Mucosa of rectum (tissue), 2 donors: ENCODE data around the gene DUXB.

Source experiments
- H3K27ac ChIP-seq, 2 donors: one replicate each; pipeline ENCODE4 v1.7.0; 2013; ENCODE audit warnings: inconsistent platforms in 2 of 2, low read depth in 2 of 2, low read length in 2 of 2
- H3K27me3 ChIP-seq, 2 donors: one replicate each; pipeline ENCODE4 v1.7.0; 2013; ENCODE audit warnings: low read length in 2 of 2; ENCODE audit not compliant: control insufficient read depth in 2 of 2, insufficient read depth in 2 of 2
- H3K36me3 ChIP-seq, 2 donors: one replicate each; pipeline ENCODE4 v1.7.0; 2013; ENCODE audit warnings: low read length in 2 of 2; ENCODE audit not compliant: control insufficient read depth in 2 of 2, insufficient read depth in 2 of 2
- H3K4me1 ChIP-seq, 2 donors: one replicate each; pipeline ENCODE4 v1.7.0; 2013; ENCODE audit warnings: low read length in 2 of 2, mild to moderate bottlenecking in 1 of 2; ENCODE audit not compliant: control insufficient read depth in 2 of 2, insufficient read depth in 2 of 2
- H3K4me3 ChIP-seq, 2 donors: one replicate each; pipeline ENCODE4 v1.7.0; 2013; ENCODE audit warnings: low read length in 2 of 2
- H3K9ac ChIP-seq, 2 donors: one replicate each; pipeline ENCODE4 v1.7.0; 2013; ENCODE audit warnings: low read length in 2 of 2, low read depth in 1 of 2, mild to moderate bottlenecking in 1 of 2
- H3K9me3 ChIP-seq, 2 donors: one replicate each; pipeline ENCODE4 v1.7.0; 2013; ENCODE audit warnings: low read length in 2 of 2; ENCODE audit not compliant: control insufficient read depth in 2 of 2
- donor health status: healthy.
- donor health status: Normal muscosa, but diverticular disease.

Gene DUXB, protein sequence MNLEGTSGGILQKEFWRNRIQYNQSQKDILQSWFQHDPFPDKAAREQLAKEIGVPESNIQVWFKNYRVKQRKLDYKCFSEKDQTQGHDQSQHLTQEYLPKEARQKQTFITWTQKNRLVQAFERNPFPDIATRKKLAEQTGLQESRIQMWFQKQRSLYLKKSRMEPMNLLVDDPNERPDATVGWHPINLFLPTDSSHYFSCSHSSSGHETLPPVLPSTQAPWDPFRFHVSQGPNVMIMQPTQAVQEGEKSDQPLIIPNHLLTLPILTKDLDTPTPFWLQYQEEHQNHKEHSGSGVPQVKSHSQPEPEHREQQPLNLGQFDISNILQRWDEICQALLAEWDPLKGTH

DNA sequence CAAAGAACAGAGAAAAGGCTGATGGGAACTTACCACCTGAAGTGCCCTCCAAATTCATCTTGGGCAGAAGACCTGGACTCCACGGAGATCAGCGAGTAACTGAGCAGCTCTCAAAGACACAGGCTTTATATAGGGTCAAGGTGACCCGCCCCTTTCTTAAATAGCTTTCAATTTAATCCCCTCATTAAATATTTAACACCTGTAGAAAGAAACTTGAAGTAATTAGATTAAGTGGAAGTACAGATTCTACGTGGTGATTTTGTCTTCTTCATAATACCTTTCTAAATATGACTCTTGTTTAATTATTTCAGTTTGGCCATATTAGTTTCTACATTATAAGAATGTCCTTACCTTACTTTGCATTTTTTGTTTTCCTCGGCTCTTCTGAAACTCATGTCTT is at the start of gene DUXB:
DUXB (minus strand) TSS at position 101 of the 400 bp plus-strand sequence; CDS start at position 58, 43 bp downstream.
- no peak within 1 kb of the TSS for H3K9ac ChIP-seq
- H3K27me3 ChIP-seq: no peaks in the 10 kb centered on the region
- no peak within 1 kb of the TSS for H3K27ac ChIP-seq
- H3K9me3 ChIP-seq: no peaks in the 10 kb centered on the region
- no peak within 1 kb of the TSS for H3K4me3 ChIP-seq
- no peaks in the 10 kb centered on the region for H3K36me3 ChIP-seq
- H3K4me1 ChIP-seq: no peaks in the 10 kb centered on the region

DNA sequence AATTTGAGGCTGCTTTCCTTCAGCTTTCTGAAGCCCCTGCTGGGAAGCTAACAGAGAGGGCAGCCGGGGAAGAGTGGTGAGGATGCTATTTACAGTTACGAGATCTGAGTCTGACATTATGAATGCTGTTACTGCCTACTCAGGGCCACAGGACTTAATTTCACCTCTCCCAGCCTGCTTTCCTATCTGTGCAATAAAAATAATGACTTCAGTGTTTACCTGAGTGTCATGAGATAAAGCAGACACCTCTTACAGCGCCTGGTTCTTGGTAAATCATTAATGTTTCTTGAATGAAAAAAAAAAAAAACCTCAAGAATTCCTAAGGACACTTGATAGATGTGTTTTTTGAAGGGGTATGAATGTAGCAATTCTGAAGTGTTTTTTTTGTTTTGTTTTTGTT is 49.3 kb upstream of the DUXB start:
- Histone ChIP-seq H3K27ac (no peak overlapping the region), H3K36me3 (no peaks in the 10 kb centered on the region), H3K4me3 (no peak overlapping the region), H3K9ac (no peak overlapping the region), H3K27me3 (no peaks in the 10 kb centered on the region), H3K4me1 (peaks cover 4 to 12% of the 10 kb centered on the region in 2 donors), H3K9me3 (no peaks in the 10 kb centered on the region)

DNA sequence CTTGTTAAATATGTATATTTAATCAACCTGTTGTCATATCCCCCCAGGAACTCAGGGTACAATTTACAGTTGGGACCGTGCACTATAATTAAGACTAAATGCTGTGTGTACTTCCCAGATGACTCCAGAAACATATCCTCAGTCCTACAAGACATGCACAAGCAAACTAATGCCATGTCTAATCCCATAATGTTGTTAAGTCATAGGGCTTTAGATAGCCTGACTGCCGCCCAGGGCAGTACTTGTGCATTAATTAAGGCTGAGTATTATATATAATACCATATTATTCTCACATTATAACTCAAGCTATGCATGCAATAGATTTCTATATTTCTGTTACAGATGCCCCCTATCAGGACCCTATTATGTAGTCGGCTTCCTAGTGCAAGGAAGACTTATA is 45.1 kb upstream of the DUXB start:
- no peak overlapping the region for H3K4me3 ChIP-seq

DNA sequence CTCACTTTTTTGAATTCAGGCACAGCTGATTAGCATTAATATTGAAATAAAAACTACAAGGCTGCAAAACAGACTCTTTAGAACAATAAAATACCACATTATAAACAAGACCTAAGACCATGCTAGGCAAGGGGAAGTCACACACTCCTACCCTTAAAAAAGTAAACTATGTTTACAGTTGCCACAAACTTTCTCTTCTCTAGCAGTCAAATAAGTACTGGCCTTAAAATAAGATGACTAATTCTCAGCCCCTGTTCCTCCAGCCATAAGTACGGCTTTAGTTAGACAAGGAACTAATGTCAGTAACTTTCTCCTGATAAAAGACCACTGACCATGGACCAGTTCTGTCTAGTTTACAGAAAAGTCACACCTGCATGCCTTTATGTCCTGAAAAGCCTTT is 44.6 kb upstream of the DUXB start:
- Histone ChIP-seq H3K27me3 (no peaks in the 10 kb centered on the region), H3K9me3 (no peaks in the 10 kb centered on the region), H3K4me3 (no peak overlapping the region), H3K36me3 (no peaks in the 10 kb centered on the region), H3K9ac (no peak overlapping the region), H3K27ac (no peak overlapping the region), H3K4me1 (peaks cover 4 to 5% of the 10 kb centered on the region in 2 donors)

More for the DNA sequence above, 45.1 kb upstream of the DUXB start:
- H3K27me3 ChIP-seq: no peaks in the 10 kb centered on the region
- no peaks in the 10 kb centered on the region for H3K36me3 ChIP-seq
- peaks cover 4 to 5% of the 10 kb centered on the region in 2 donors for H3K4me1 ChIP-seq
- no peaks in the 10 kb centered on the region for H3K9me3 ChIP-seq
- H3K27ac ChIP-seq: no peak overlapping the region
- no peak overlapping the region for H3K9ac ChIP-seq

DNA sequence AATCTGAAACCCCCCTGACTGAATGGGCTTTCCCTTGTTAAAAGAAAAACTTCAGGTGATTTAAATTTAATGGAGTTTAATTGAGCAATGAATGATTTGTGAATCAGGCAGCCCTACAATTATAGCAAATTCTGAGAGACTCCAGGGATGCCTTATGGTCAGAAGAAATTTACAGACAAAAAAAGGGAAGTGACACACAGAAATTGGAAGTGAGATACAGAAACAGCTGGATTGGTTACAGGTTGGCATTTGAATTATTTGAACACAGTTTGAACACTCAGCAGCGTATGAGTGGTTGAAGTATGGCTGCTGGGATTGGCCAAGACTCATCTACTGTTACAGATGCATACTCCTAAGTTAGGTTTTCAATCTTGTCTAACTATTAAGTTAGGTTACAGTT is 44.0 kb upstream of the DUXB start:
- no peaks in the 10 kb centered on the region for H3K27me3 ChIP-seq
- H3K4me3 ChIP-seq: no peak overlapping the region
- H3K9me3 ChIP-seq: no peaks in the 10 kb centered on the region
- peaks cover 2% of the 10 kb centered on the region in 2 donors for H3K4me1 ChIP-seq
- H3K9ac ChIP-seq: no peak overlapping the region
- H3K27ac ChIP-seq: no peak overlapping the region
- H3K36me3 ChIP-seq: no peaks in the 10 kb centered on the region

DNA sequence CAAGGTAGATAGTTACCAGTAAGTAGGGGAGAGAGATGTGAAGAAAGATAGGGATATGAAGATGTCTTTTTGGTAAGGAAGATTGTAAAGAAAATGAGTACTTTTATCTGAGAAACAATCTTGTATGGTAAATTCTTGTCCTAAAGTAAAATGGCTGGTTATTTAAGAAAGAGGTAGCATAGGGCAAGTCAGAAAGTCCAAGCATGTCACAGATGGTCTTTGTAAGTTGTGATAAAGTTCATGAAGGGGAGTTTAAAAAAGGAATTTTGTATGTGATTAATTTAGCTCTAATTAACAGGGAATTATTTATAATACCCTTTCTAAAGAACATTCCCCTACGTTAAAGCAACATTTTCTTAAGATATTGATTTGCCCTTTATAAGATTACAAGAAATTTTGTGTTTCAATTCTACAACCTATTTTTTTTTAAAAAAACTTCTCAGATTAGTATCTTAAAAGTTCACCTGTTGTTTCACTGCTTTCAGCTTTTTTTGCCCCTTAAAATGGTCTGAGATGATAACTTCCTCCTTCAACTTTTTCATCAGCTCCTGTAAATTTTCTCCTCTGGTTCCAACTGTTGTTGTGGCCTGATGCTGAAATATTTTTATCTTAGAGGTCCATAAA is 41.3 kb upstream of the DUXB start:
- no peaks in the 10 kb centered on the region for H3K27me3 ChIP-seq
- no peak overlapping the region for H3K9ac ChIP-seq

DNA sequence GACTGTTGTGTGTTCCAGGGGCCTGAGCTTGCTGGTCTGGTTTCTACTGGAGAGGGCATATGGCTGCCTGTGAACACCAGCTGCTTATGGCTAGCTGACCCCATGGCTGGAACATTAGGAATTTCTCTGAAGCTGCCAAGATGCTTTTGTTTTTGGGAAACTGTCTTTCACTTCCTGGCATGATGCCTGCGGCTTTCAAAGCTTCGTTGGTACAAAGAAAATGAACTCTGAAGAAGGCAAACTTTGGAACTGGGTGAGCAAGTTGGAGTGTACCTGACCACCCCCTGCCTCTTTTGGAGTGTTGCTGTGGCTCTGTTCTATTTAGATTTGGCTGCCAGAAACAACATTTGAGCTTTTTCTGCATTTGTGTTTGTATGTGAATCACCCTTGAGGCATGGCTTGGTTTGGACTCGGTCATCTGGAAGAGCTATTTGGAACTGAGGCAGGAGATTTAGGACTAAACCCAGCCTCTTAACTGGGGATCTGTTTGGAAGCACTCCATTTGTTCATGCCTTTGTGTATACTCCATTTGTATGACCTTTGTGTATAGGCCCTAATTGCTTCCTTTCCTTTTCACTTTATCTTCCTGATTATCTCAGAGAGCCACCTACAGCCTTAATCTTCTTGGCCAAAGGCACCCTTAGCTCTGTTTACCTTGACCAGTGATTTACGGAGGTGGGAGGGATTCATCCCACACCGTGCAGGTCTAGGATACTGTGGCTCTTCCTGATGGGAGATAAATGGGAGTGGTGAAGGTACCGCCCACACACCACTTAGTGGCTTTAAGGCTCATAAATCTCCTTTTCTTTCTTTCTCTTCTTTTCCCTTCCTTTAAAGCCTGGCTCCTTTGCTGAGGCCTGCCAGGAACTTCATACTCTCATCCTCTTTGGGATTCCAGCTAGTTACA is 32.3 kb upstream of the DUXB start:
- H3K9ac ChIP-seq: no peak overlapping the region
- no peaks in the 10 kb centered on the region for H3K36me3 ChIP-seq
- H3K9me3 ChIP-seq: no peaks in the 10 kb centered on the region
- peaks cover 3 to 10% of the 10 kb centered on the region in 2 donors for H3K4me1 ChIP-seq
- no peak overlapping the region for H3K4me3 ChIP-seq
- peak overlapping the region; percentile 5 to 6 for H3K27ac ChIP-seq
- no peaks in the 10 kb centered on the region for H3K27me3 ChIP-seq

More for the DNA sequence above, 41.3 kb upstream of the DUXB start:
- H3K4me1 ChIP-seq: no peaks in the 10 kb centered on the region
- H3K27ac ChIP-seq: no peak overlapping the region
- no peaks in the 10 kb centered on the region for H3K36me3 ChIP-seq
- H3K9me3 ChIP-seq: no peaks in the 10 kb centered on the region
- H3K4me3 ChIP-seq: no peak overlapping the region

DNA sequence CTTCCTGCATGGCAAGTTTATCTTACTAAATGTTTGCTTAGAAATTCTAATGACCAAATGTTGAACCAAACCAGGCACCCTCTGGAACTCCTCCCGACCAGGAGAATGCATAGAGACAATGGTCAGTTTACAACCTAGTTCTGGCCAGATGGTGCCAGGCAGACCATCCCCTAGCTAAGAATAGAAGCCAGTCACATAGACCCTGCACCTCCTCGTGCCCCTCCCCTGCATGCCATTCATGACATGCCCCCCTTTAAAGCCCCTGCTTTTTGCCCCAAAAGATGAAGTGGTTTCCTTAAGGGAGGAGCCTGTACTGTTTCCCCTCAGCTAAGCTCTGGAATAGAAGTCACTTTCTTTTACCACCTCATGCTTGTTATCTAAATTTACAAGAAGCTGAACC is 31.6 kb upstream of the DUXB start:
- peak overlapping the region in 1 of 2 donors; percentile 5 for H3K27ac ChIP-seq
- H3K4me1 ChIP-seq: peaks cover 3 to 10% of the 10 kb centered on the region in 2 donors
- no peak overlapping the region for H3K9ac ChIP-seq
- H3K9me3 ChIP-seq: no peaks in the 10 kb centered on the region
- no peaks in the 10 kb centered on the region for H3K27me3 ChIP-seq
- H3K4me3 ChIP-seq: no peak overlapping the region
- no peaks in the 10 kb centered on the region for H3K36me3 ChIP-seq

DNA sequence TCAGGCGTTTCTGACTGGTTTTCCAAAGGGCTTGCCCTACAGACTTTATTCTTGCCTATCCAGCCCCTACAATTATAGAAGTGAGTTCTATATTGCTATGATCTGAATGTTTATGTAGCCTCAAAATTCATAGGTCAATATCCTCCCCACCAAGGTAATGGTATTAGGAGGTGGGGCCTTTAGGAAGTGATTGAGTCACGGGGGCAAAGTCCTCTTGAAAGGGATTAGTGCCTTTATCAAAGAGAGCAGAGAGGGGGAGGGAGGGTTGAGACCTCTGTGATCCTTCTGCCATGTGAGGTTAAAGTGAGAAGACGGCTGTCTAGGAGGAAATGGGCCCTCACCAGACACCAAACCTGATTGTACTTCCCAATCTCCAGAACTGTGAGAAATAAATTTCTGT is 26.0 kb upstream of the DUXB start:
- Histone ChIP-seq H3K4me1 (no peaks in the 10 kb centered on the region), H3K27me3 (no peaks in the 10 kb centered on the region), H3K36me3 (no peaks in the 10 kb centered on the region), H3K4me3 (no peak overlapping the region), H3K9ac (no peak overlapping the region), H3K9me3 (no peaks in the 10 kb centered on the region), H3K27ac (no peak overlapping the region)

DNA sequence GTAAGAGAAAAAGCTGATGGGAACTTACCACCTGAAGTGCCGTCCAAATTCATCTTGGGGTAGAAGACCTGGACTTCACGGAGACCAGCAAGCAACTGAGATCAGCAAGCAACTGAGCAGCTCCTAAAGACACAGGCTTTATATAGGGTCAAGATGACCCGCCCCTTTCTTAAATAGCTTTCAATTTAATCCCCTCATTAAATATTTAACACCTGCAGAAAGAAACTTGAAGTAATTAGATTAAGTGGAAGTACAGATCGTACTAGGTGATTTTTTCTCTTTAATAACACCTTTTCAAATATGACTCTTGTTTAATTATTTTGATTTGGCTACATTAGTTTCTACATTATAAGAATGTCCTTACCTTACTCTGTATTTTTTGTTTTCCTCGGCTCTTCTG is 25.1 kb upstream of the DUXB start, which contains the start of gene CPHXL:
CPHXL (minus strand) TSS at position 101 of the 400 bp plus-strand sequence; CDS start at position 53, 48 bp downstream.
- H3K9me3 ChIP-seq: no peaks in the 10 kb centered on the region
- no peak within 1 kb of the TSS for H3K9ac ChIP-seq
- no peak within 1 kb of the TSS for H3K27ac ChIP-seq
- no peaks in the 10 kb centered on the region for H3K4me1 ChIP-seq
- H3K4me3 ChIP-seq: no peak within 1 kb of the TSS
- no peaks in the 10 kb centered on the region for H3K27me3 ChIP-seq
- no peaks in the 10 kb centered on the region for H3K36me3 ChIP-seq
